ENCODE data around the gene E2F2. TPM values are rescaled to one million over a fixed set of nuclear protein-coding genes. Genes with fewer than 3 reads are reported as not detected.

Gene E2F2
- total RNA-seq, 1 experiment from 2014 or later, result 46.1 TPM

DNA sequence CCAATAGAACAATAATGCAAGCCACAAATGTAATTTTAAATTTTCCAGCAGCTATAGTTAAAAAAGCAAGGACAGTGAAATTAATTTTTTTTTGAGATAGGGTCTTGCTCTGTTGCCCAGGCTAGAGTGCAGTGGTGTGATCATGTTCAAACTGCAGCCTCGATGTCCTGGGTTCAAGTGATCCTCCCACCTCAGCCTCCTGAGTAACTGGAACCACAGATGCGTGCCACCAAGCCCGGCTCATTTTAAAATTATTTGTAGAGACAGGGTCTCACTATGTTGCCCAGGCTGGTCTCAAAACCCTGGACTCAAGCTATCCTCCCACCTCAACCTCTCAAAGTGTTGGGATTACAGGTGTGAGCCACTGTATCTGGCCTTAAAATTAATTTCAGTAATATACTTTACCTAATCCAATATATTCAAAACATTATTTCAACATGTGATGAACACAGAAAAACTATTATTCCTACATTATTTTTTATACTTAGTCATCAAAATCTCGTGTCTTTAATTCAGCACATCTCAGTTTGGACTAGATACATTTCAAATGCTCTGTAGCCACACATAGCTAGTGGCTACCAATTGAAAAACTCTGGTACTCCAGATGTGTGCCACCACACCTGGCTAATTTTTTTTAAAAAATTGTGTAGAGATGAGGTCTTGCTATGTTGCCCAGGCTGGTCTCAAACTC is 39.1 kb upstream of the E2F2 start:
- H3K9me3 ChIP-seq (ENCODE audit: low read depth, low read length, poor library complexity, severe bottlenecking), result no peaks in the 10 kb centered on the region
- peaks cover 12% of the 10 kb centered on the region for H3K4me1 ChIP-seq (ENCODE audit: insufficient read depth, low read length, poor library complexity, severe bottlenecking)
- no peak overlapping the region for H3K27ac ChIP-seq (ENCODE audit: low read depth, low read length, poor library complexity, severe bottlenecking)
- ChIA-PET POLR2A (ENCODE audit: low non-redundant PET) (no interaction called here), CTCF (interaction anchor here (0.6 kb wide), 1 partner anchor 67 kb away, joined by 6 read pairs; no protein-coding TSS in a partner anchor)
- H3K4me3 ChIP-seq (ENCODE audit: low read depth, low read length, poor library complexity, severe bottlenecking), result no peak overlapping the region
- H3K27me3 ChIP-seq (replicated peaks; ENCODE audit: insufficient read depth, low read depth, low read length, poor library complexity), result no peaks in the 10 kb centered on the region
- TF ChIP-seq EZH2 (IDR thresholded peaks at IDR 0.05; ENCODE audit: borderline replicate concordance, low read depth, low read length, poor library complexity, severe bottlenecking), result no peak
- TF ChIP-seq, protein P1, sequence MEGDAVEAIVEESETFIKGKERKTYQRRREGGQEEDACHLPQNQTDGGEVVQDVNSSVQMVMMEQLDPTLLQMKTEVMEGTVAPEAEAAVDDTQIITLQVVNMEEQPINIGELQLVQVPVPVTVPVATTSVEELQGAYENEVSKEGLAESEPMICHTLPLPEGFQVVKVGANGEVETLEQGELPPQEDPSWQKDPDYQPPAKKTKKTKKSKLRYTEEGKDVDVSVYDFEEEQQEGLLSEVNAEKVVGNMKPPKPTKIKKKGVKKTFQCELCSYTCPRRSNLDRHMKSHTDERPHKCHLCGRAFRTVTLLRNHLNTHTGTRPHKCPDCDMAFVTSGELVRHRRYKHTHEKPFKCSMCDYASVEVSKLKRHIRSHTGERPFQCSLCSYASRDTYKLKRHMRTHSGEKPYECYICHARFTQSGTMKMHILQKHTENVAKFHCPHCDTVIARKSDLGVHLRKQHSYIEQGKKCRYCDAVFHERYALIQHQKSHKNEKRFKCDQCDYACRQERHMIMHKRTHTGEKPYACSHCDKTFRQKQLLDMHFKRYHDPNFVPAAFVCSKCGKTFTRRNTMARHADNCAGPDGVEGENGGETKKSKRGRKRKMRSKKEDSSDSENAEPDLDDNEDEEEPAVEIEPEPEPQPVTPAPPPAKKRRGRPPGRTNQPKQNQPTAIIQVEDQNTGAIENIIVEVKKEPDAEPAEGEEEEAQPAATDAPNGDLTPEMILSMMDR (conservative IDR thresholded peaks at IDR 0.05; ENCODE audit: low read depth, low read length), result no peak
- no peak for DNase-seq (ENCODE audit: low spot score)
- intact Hi-C loops (cut with micrococcal nuclease; ENCODE audit: unreplicated experiment), result no loop called here
- no TSS peak for BruUV-seq (replicated peaks)
- no peaks in the 10 kb centered on the region for H3K36me3 ChIP-seq (ENCODE audit: insufficient read depth, low read length, poor library complexity, severe bottlenecking)

DNA sequence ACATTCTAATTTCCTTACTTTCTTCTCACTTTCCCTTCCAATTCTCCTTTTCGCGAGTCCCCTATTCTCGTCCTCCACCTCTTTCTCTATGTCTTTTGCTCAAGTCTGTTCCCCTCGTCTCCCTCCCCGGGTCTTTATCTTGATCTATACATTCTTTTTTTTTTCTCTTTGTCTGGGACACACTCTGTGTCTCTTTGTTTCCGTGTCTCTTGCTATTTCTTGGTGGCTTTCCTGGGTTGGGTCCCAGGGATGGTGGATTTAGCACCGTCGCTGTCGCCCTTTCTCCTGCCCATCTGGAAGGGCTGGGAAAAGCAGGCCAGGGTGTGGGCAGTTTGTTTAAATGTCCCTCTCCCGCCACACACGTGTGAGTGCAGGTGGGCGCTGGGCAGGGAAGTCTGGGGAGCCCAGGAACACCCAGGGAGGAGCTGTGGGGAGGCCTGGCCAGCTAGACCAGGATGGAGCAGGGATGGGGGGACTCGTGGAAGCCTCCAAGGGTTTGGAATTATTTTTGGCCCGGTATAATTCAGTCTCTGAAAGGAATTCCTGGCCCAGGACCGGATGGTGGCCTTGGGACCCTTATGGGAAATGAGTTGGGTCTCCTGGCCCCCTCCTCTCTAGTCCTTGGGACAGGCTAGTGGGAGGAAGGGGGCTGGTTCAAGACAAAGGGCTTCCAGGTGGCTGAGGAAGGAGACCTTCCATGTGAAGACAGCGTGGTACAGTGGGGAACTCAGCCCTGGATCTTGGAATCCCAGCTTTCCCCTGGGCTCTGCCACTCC is 37.8 kb upstream of the E2F2 start:
- BruUV-seq (replicated peaks), result TSS peak; percentile 41
- intact Hi-C loops (cut with micrococcal nuclease; ENCODE audit: unreplicated experiment), result no loop called here
- H3K36me3 ChIP-seq (ENCODE audit: insufficient read depth, low read length, poor library complexity, severe bottlenecking), result no peaks in the 10 kb centered on the region
- no peaks in the 10 kb centered on the region for H3K9me3 ChIP-seq (ENCODE audit: low read depth, low read length, poor library complexity, severe bottlenecking)
- peaks cover 19% of the 10 kb centered on the region for H3K4me1 ChIP-seq (ENCODE audit: insufficient read depth, low read length, poor library complexity, severe bottlenecking)
- peak overlapping the region; percentile 58 for H3K4me3 ChIP-seq (ENCODE audit: low read depth, low read length, poor library complexity, severe bottlenecking)
- no peak for DNase-seq (ENCODE audit: low spot score)
- peak overlapping the region; percentile 75 for H3K27ac ChIP-seq (ENCODE audit: low read depth, low read length, poor library complexity, severe bottlenecking)
- ChIA-PET POLR2A (ENCODE audit: low non-redundant PET) (interaction anchor here (0.6 kb wide), 1 partner anchor 14 kb away, joined by 3 read pairs; no protein-coding TSS in a partner anchor), CTCF (interaction anchor here (0.5 to 1.8 kb wide), 4 partner anchors 13 to 66 kb away, joined by 4 to 9 read pairs (median 5); no protein-coding TSS in a partner anchor)
- no peaks in the 10 kb centered on the region for H3K27me3 ChIP-seq (replicated peaks; ENCODE audit: insufficient read depth, low read depth, low read length, poor library complexity)
- TF ChIP-seq, protein P1 (conservative IDR thresholded peaks at IDR 0.05; ENCODE audit: low read depth, low read length), result no peak
- no peak for TF ChIP-seq EZH2 (IDR thresholded peaks at IDR 0.05; ENCODE audit: borderline replicate concordance, low read depth, low read length, poor library complexity, severe bottlenecking)

DNA sequence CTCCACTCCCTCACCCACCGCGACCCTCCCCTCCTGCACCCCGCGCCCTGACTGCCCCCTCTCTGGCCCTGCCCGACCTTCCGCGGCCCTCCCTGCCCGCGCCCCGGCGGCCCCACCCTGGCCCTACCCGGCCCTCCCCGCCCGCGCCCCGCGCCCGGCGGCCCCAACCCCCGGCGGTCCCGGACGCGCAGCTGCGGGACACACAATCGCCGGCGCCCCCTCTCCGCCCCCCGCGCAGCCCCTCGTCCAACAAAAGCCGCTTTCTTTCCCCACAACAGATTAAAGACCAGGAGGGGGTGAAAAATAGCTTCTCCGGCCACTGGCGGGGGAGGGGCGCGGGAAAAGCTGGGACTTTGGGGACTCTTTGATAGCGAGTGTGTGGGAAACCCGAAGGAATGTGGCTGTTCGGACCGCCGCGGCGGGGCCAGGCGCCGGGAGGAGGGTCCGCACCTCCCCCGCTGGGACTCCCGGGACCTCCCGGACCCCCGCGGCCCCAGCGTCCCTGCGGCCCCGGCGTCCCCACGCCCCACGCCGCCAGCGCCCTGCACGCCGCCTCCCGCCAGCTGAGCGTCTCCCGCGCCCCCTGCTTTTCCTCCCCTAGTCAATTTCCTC is 37.1 kb upstream of the E2F2 start:
- H3K4me1 ChIP-seq (ENCODE audit: insufficient read depth, low read length, poor library complexity, severe bottlenecking), result peaks cover 21% of the 10 kb centered on the region
- peak overlapping the region; percentile 75 for H3K27ac ChIP-seq (ENCODE audit: low read depth, low read length, poor library complexity, severe bottlenecking)
- intact Hi-C loops (cut with micrococcal nuclease; ENCODE audit: unreplicated experiment), result no loop called here
- H3K27me3 ChIP-seq (replicated peaks; ENCODE audit: insufficient read depth, low read depth, low read length, poor library complexity), result no peaks in the 10 kb centered on the region
- TF ChIP-seq EZH2 (IDR thresholded peaks at IDR 0.05; ENCODE audit: borderline replicate concordance, low read depth, low read length, poor library complexity, severe bottlenecking), result no peak
- TF ChIP-seq, protein P1 (conservative IDR thresholded peaks at IDR 0.05; ENCODE audit: low read depth, low read length), result no peak
- BruUV-seq (replicated peaks), result no TSS peak
- no peak for DNase-seq (ENCODE audit: low spot score)
- H3K9me3 ChIP-seq (ENCODE audit: low read depth, low read length, poor library complexity, severe bottlenecking), result no peaks in the 10 kb centered on the region
- ChIA-PET POLR2A (ENCODE audit: low non-redundant PET) (interaction anchor here (0.6 kb wide), 1 partner anchor 13 kb away, joined by 3 read pairs; no protein-coding TSS in a partner anchor), CTCF (interaction anchor here (0.6 to 1.8 kb wide), 3 partner anchors 13 to 67 kb away, joined by 4 to 9 read pairs (median 6); no protein-coding TSS in a partner anchor)
- H3K4me3 ChIP-seq (ENCODE audit: low read depth, low read length, poor library complexity, severe bottlenecking), result peak overlapping the region; percentile 58
- no peaks in the 10 kb centered on the region for H3K36me3 ChIP-seq (ENCODE audit: insufficient read depth, low read length, poor library complexity, severe bottlenecking)

Data from A673 (cell line).